Body of pancreas (tissue), 4 donors: ENCODE results near the gene SLC35A4. TPM values are rescaled to one million over a fixed set of nuclear protein-coding genes. Genes with fewer than 3 reads are reported as not detected.
A peak's percentile ranks its signal among the peaks of the same experiment; 100 is the strongest.

Experiments
- ATAC-seq: fragments of 150-250 bp; one replicate; pipeline ENCODE4 v1.9.1; 2016
- DNase-seq, 4 donors: peaks; one replicate each; pipeline ENCODE4 v3.0.0-alpha.2; 2019
- H3K27ac ChIP-seq, 4 donors: fragments of 200-600 bp; sonication (generic); 1 replicate in 3 of 4; 2 replicates in 1 of 4; pipeline versions ENCODE4 v1.5.1 to v1.6.1; 2016 to 2019; ENCODE audit warnings: mild to moderate bottlenecking in 1 of 4, mixed read lengths in 1 of 4, moderate library complexity in 1 of 4
- H3K27me3 ChIP-seq, 2 donors: fragments of 200-600 bp; sonication (generic); one replicate each; pipeline ENCODE4 v1.6.0; 2016; ENCODE audit warnings: mild to moderate bottlenecking in 1 of 2
- H3K36me3 ChIP-seq, 2 donors: fragments of 200-600 bp; sonication (generic); replicated peaks in 1 of 2; 2 replicates each; pipeline ENCODE4 v1.5.1; 2016; ENCODE audit warnings: low read depth in 2 of 2; ENCODE audit not compliant: insufficient read depth in 1 of 2
- H3K4me1 ChIP-seq: fragments of 200-600 bp; sonication (generic); one replicate; pipeline ENCODE4 v1.6.0; 2016
- H3K4me3 ChIP-seq, 2 donors: fragments of 200-600 bp; sonication (generic); 1 replicate in 1 of 2; 2 replicates in 1 of 2; pipeline ENCODE4 v1.5.1; 2016 to 2019
- H3K9me3 ChIP-seq, 3 donors: fragments of 200-600 bp; sonication (generic); 1 replicate in 2 of 3; 2 replicates in 1 of 3; pipeline ENCODE4 v1.5.1; 2016
- CTCF ChIP-seq, 7 experiments: fragments of 450-650 bp in 4 of 7; fragments of 200-600 bp in 3 of 7; sonication (generic) in 3 of 7; IDR thresholded peaks; one replicate each; pipeline ENCODE4 v1.5.1; 2016 to 2019; ENCODE audit warnings: antibody characterized with exemption in 7 of 7
- POLR2A ChIP-seq, 3 donors: fragments of 450-650 bp; IDR thresholded peaks; one replicate each; pipeline ENCODE4 v1.6.1; 2016; ENCODE audit warnings: antibody characterized with exemption in 3 of 3, mild to moderate bottlenecking in 2 of 3
- WGBS, 2 donors: methylation state at CpG; one replicate each; pipeline ENCODE4 v1.1.5; 2017; 5-methylcytosine and 5-hydroxymethylcytosine counted together
- intact Hi-C: fragments of 100-400 bp; cut with DNase I; formaldehyde crosslinking; loops from one replicate; pipeline ENCODE4 v1.15.1; 2023
- total RNA-seq, 2 donors: library from RNA; depleted of rRNA; stranded (reverse); fragments of >200 nt; gene quantifications; one replicate each; pipeline ENCODE4 v1.1.0, GENCODE V29; 2016

Gene SLC35A4
- total RNA-seq, 2 donors from 2014 or later: 18.5 to 39.4 TPM

GRCh38 chr5:140545606-140546005 lies 19.0 kb upstream of the SLC35A4 start:
- Histone ChIP-seq H3K4me1 (peaks cover 43% of the 10 kb centered on the region), H3K4me3 (no peak overlapping the region), H3K36me3 (peaks cover under 1 to 24% of the 10 kb centered on the region in 2 donors), H3K27ac (peak overlapping the region in 1 of 4 donors; percentile 98), H3K9me3 (no peaks in the 10 kb centered on the region), H3K27me3 (no peaks in the 10 kb centered on the region)
- WGBS, 2 donors: 99% methylated on average over 10 of the region's 10 CpGs
- ATAC-seq (no peak), DNase-seq (no peak)
- intact Hi-C loops: no loop called here
- TF ChIP-seq CTCF (IDR thresholded peaks at IDR 0.05) (no peak), POLR2A (IDR thresholded peaks at IDR 0.05) (no peak)

GRCh38 chr5:140546851-140547507 lies 17.6 kb upstream of the SLC35A4 start:
- no peak for TF ChIP-seq CTCF (IDR thresholded peaks at IDR 0.05)
- TF ChIP-seq POLR2A (IDR thresholded peaks at IDR 0.05): no peak
- WGBS, 2 donors: 39 to 43% methylated on average over 10 to 13 of the region's 13 CpGs
- peak overlapping the region; percentile 82 to 99 (median 98) for H3K27ac ChIP-seq
- H3K9me3 ChIP-seq: no peaks in the 10 kb centered on the region
- H3K4me1 ChIP-seq: peaks cover 43% of the 10 kb centered on the region
- H3K36me3 ChIP-seq: peaks cover 0 to 21% of the 10 kb centered on the region in 2 donors
- intact Hi-C loops: no loop called here
- H3K27me3 ChIP-seq: no peaks in the 10 kb centered on the region
- ATAC-seq (peak; percentile 3), DNase-seq (peak in 2 of 4 donors; percentile 24 to 40)
- no peak overlapping the region for H3K4me3 ChIP-seq

- WGBS, 2 donors: 2 to 3% methylated on average over 19 to 52 of the region's 52 CpGs
Measured at GRCh38 chr5:140547508-140548299, 16.9 kb upstream of the SLC35A4 start, which contains the start of gene EIF4EBP3. TSS of gene EIF4EBP3 (plus strand) at chr5:140547662. CDS start at chr5:140547738, 76 bp downstream.

GRCh38 chr5:140548300-140548688 lies 16.3 kb upstream of the SLC35A4 start:
- DNase-seq (peak in 2 of 4 donors; percentile 89 to 92), ATAC-seq (no peak)
- WGBS, 2 donors: 0 to 4% methylated on average over 4 to 5 of the region's 5 CpGs
- TF ChIP-seq POLR2A (IDR thresholded peaks at IDR 0.05) (no peak), CTCF (IDR thresholded peaks at IDR 0.05) (no peak)
- Histone ChIP-seq H3K9me3 (no peaks in the 10 kb centered on the region), H3K27me3 (no peaks in the 10 kb centered on the region), H3K27ac (peak overlapping the region; percentile 82 to 99 (median 98)), H3K4me1 (peaks cover 43% of the 10 kb centered on the region), H3K36me3 (peaks cover 0 to 13% of the 10 kb centered on the region in 2 donors), H3K4me3 (no peak overlapping the region)
- intact Hi-C loops: no loop called here

More at GRCh38 chr5:140547508-140548299, 16.9 kb upstream of the SLC35A4 start, which contains the start of gene EIF4EBP3:
- Histone ChIP-seq H3K9me3 (no peaks in the 10 kb centered on the region), H3K36me3 (peaks cover 0 to 17% of the 10 kb centered on the region in 2 donors), H3K4me3 (no peak within 1 kb of the TSS), H3K27me3 (no peaks in the 10 kb centered on the region), H3K4me1 (peaks cover 43% of the 10 kb centered on the region), H3K27ac (peak within 1 kb of the TSS; percentile 82 to 99 (median 98))
- TF ChIP-seq POLR2A (IDR thresholded peaks at IDR 0.05) (peak; percentile 93 to 95 (median 94)), CTCF (IDR thresholded peaks at IDR 0.05) (peak; percentile 31 to 93 (median 84))
- ATAC-seq: peak; percentile 97
- intact Hi-C loops: no loop called here
- DNase-seq: peak; percentile 98 to 99 (median 99)
